ENCODE measurements around the gene HORMAD2. TPM values are rescaled to one million over a fixed set of nuclear protein-coding genes. Genes with fewer than 3 reads are reported as not detected.

Gene HORMAD2
- total RNA-seq, 1 donor from 2014 or later = not detected

GRCh38 chr22:30041881-30042280, 38.4 kb upstream of the HORMAD2 start:
- Histone ChIP-seq H2AFZ (ENCODE audit: low read depth, low read length) (no peak overlapping the region), H3K36me3 (ENCODE audit: insufficient read depth, low read length) (no peaks in the 10 kb centered on the region), H3K9ac (ENCODE audit: low read length) (no peak overlapping the region), H3K79me2 (ENCODE audit: insufficient read depth, low read length) (no peaks in the 10 kb centered on the region), H3K27ac (ENCODE audit: low read depth, low read length) (no peak overlapping the region), H4K20me1 (ENCODE audit: insufficient read depth, low read length) (no peaks in the 10 kb centered on the region), H3K4me3 (ENCODE audit: insufficient read depth, low read depth, low read length) (no peak overlapping the region), H3K4me2 (ENCODE audit: low read length) (no peak overlapping the region), H3K4me1 (ENCODE audit: insufficient read depth, low read length) (peaks cover 24% of the 10 kb centered on the region), H3K9me3 (ENCODE audit: insufficient read depth, low read depth, low read length) (no peaks in the 10 kb centered on the region), H3K27me3 (ENCODE audit: insufficient read depth, low read length) (no peaks in the 10 kb centered on the region)
- Mint-ChIP-seq H3K27ac (ENCODE audit: unreplicated experiment) (no peak overlapping the region), H3K9me3 (ENCODE audit: unreplicated experiment) (no peaks in the 10 kb centered on the region), H3K36me3 (ENCODE audit: low read depth, unreplicated experiment) (peaks cover 3% of the 10 kb centered on the region), H3K4me3 (ENCODE audit: unreplicated experiment) (no peak overlapping the region), H3K27me3 (ENCODE audit: low read depth, unreplicated experiment) (no peaks in the 10 kb centered on the region), H3K4me1 (ENCODE audit: low read depth, unreplicated experiment) (peaks cover 24% of the 10 kb centered on the region)
- no peak for TF ChIP-seq EZH2 (IDR thresholded peaks at IDR 0.05; ENCODE audit: insufficient read depth, low read length)
- TF ChIP-seq, protein P1, sequence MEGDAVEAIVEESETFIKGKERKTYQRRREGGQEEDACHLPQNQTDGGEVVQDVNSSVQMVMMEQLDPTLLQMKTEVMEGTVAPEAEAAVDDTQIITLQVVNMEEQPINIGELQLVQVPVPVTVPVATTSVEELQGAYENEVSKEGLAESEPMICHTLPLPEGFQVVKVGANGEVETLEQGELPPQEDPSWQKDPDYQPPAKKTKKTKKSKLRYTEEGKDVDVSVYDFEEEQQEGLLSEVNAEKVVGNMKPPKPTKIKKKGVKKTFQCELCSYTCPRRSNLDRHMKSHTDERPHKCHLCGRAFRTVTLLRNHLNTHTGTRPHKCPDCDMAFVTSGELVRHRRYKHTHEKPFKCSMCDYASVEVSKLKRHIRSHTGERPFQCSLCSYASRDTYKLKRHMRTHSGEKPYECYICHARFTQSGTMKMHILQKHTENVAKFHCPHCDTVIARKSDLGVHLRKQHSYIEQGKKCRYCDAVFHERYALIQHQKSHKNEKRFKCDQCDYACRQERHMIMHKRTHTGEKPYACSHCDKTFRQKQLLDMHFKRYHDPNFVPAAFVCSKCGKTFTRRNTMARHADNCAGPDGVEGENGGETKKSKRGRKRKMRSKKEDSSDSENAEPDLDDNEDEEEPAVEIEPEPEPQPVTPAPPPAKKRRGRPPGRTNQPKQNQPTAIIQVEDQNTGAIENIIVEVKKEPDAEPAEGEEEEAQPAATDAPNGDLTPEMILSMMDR (IDR thresholded peaks at IDR 0.05; ENCODE audit: insufficient read depth, low read depth, low read length) = no peak
- DNase-seq (ENCODE audit: low read depth) = no peak
- no peak for FAIRE-seq

- H3K4me1 Mint-ChIP-seq (ENCODE audit: low read depth, unreplicated experiment) = peaks cover 19% of the 10 kb centered on the region
Measured at GRCh38 chr22:30043161-30043560, 37.1 kb upstream of the HORMAD2 start.

GRCh38 chr22:30044369-30044768, 35.9 kb upstream of the HORMAD2 start:
- Histone ChIP-seq H4K20me1 (ENCODE audit: insufficient read depth, low read length) (no peaks in the 10 kb centered on the region), H3K27me3 (ENCODE audit: insufficient read depth, low read length) (no peaks in the 10 kb centered on the region), H2AFZ (ENCODE audit: low read depth, low read length) (no peak overlapping the region), H3K9me3 (ENCODE audit: insufficient read depth, low read depth, low read length) (no peaks in the 10 kb centered on the region), H3K27ac (ENCODE audit: low read depth, low read length) (peak overlapping the region; percentile 74), H3K36me3 (ENCODE audit: insufficient read depth, low read length) (no peaks in the 10 kb centered on the region), H3K4me1 (ENCODE audit: insufficient read depth, low read length) (peaks cover 15% of the 10 kb centered on the region), H3K4me2 (ENCODE audit: low read length) (peak overlapping the region; percentile 63), H3K9ac (ENCODE audit: low read length) (peak overlapping the region; percentile 47), H3K79me2 (ENCODE audit: insufficient read depth, low read length) (no peaks in the 10 kb centered on the region), H3K4me3 (ENCODE audit: insufficient read depth, low read depth, low read length) (no peak overlapping the region)
- DNase-seq (ENCODE audit: low read depth) (peak; percentile 99), FAIRE-seq (peak; percentile 5)
- H3K27ac Mint-ChIP-seq (ENCODE audit: unreplicated experiment) = peak overlapping the region; percentile 69
- no peak overlapping the region for H3K4me3 Mint-ChIP-seq (ENCODE audit: unreplicated experiment)
- H3K27me3 Mint-ChIP-seq (ENCODE audit: low read depth, unreplicated experiment) = no peaks in the 10 kb centered on the region
- H3K9me3 Mint-ChIP-seq (ENCODE audit: unreplicated experiment) = no peaks in the 10 kb centered on the region
- TF ChIP-seq, protein P1 (IDR thresholded peaks at IDR 0.05; ENCODE audit: insufficient read depth, low read depth, low read length) = no peak
- TF ChIP-seq EZH2 (IDR thresholded peaks at IDR 0.05; ENCODE audit: insufficient read depth, low read length) = no peak
- H3K36me3 Mint-ChIP-seq (ENCODE audit: low read depth, unreplicated experiment) = peaks cover 3% of the 10 kb centered on the region
- H3K4me1 Mint-ChIP-seq (ENCODE audit: low read depth, unreplicated experiment) = peaks cover 16% of the 10 kb centered on the region

More at GRCh38 chr22:30043161-30043560, 37.1 kb upstream of the HORMAD2 start:
- Histone ChIP-seq H2AFZ (ENCODE audit: low read depth, low read length) (no peak overlapping the region), H4K20me1 (ENCODE audit: insufficient read depth, low read length) (no peaks in the 10 kb centered on the region), H3K27me3 (ENCODE audit: insufficient read depth, low read length) (no peaks in the 10 kb centered on the region), H3K36me3 (ENCODE audit: insufficient read depth, low read length) (no peaks in the 10 kb centered on the region), H3K9me3 (ENCODE audit: insufficient read depth, low read depth, low read length) (no peaks in the 10 kb centered on the region), H3K4me3 (ENCODE audit: insufficient read depth, low read depth, low read length) (no peak overlapping the region), H3K9ac (ENCODE audit: low read length) (no peak overlapping the region), H3K27ac (ENCODE audit: low read depth, low read length) (no peak overlapping the region), H3K4me1 (ENCODE audit: insufficient read depth, low read length) (peaks cover 19% of the 10 kb centered on the region), H3K4me2 (ENCODE audit: low read length) (no peak overlapping the region), H3K79me2 (ENCODE audit: insufficient read depth, low read length) (no peaks in the 10 kb centered on the region)
- Mint-ChIP-seq H3K36me3 (ENCODE audit: low read depth, unreplicated experiment) (peaks cover 3% of the 10 kb centered on the region), H3K4me3 (ENCODE audit: unreplicated experiment) (no peak overlapping the region), H3K9me3 (ENCODE audit: unreplicated experiment) (no peaks in the 10 kb centered on the region), H3K27ac (ENCODE audit: unreplicated experiment) (peak overlapping the region; percentile 43), H3K27me3 (ENCODE audit: low read depth, unreplicated experiment) (no peaks in the 10 kb centered on the region)
- no peak for FAIRE-seq
- DNase-seq (ENCODE audit: low read depth) = no peak
- no peak for TF ChIP-seq EZH2 (IDR thresholded peaks at IDR 0.05; ENCODE audit: insufficient read depth, low read length)
- TF ChIP-seq, protein P1 (IDR thresholded peaks at IDR 0.05; ENCODE audit: insufficient read depth, low read depth, low read length) = no peak
